ENCODE data around the gene TYK2.

DNA sequence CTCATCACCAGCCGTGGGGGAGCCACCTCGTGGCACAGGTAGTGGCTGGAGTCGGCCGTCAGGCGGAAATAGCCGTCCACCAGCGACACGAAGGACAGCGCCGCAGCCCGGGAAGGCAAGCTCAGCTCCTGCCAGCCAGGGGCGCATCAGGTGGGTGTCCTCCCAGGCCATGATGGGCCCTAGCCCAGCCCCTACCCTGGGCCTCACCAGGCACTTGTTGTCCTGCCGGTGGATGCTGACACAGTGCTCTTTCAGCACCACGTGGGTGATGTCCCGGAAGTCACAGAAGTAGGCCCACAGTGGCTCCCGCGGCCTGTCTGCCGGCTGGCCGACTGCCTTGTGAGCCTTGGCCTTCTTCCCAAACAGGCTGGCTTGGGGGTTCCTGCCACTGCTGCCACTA lies 15.7 kb downstream of the TYK2 start:
- TF ChIP-seq, protein P1, sequence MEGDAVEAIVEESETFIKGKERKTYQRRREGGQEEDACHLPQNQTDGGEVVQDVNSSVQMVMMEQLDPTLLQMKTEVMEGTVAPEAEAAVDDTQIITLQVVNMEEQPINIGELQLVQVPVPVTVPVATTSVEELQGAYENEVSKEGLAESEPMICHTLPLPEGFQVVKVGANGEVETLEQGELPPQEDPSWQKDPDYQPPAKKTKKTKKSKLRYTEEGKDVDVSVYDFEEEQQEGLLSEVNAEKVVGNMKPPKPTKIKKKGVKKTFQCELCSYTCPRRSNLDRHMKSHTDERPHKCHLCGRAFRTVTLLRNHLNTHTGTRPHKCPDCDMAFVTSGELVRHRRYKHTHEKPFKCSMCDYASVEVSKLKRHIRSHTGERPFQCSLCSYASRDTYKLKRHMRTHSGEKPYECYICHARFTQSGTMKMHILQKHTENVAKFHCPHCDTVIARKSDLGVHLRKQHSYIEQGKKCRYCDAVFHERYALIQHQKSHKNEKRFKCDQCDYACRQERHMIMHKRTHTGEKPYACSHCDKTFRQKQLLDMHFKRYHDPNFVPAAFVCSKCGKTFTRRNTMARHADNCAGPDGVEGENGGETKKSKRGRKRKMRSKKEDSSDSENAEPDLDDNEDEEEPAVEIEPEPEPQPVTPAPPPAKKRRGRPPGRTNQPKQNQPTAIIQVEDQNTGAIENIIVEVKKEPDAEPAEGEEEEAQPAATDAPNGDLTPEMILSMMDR (optimal IDR thresholded peaks at IDR 0.05 in 1 of 3, IDR thresholded peaks at IDR 0.05 in 1 of 3, conservative IDR thresholded peaks at IDR 0.05 in 1 of 3; ENCODE audit: extremely low read depth in 1 of 3, insufficient read depth in 2 of 3, low read length in 3 of 3): no peak
- no peak for TF ChIP-seq EZH2 (IDR thresholded peaks at IDR 0.05; ENCODE audit: low read length)

Measured in keratinocyte (primary cell).